Activated CD4-positive, alpha-beta T cell treated with anti-CD3 and anti-CD28 coated beads for 36 hours (primary cell): Measurements from ENCODE around the gene GOLGA6L25. TPM values are rescaled to one million over a fixed set of nuclear protein-coding genes. Genes with fewer than 3 reads are reported as not detected.
"Not testable (repeated sequence)": the region's sequence is repeated elsewhere in the genome, so short reads cannot be mapped to it uniquely, and the experiment has no call there.

Experiments used
- ATAC-seq: fragments of 200-7000 bp; cut with Tn5 transposase; one replicate; pipeline ENCODE4 v1.10.0; 2021; ENCODE audit warnings: mild to moderate bottlenecking, moderate library complexity
- CTCF ChIA-PET: fragments of 350-600 bp; sonication (Branson Sonifier 250); formaldehyde crosslinking; loops from one replicate; lab custom pipeline; 2021; ENCODE audit warnings: antibody characterized with exemption; lab: Charles Lee
- POLR2A ChIA-PET: fragments of 350-600 bp; sonication (Branson Sonifier 250); formaldehyde crosslinking; loops from one replicate; lab custom pipeline; 2021; ENCODE audit warnings: antibody characterized with exemption, inconsistent platforms; lab: Charles Lee
- DNase-seq: peaks from one replicate; pipeline ENCODE4 v3.0.0-alpha.2; 2020
- H3K27ac Mint-ChIP-seq: one replicate; pipeline ENCODE4 v1.8.0; 2021; ENCODE audit warnings: mixed read lengths
- H3K27me3 Mint-ChIP-seq: one replicate; pipeline ENCODE4 v1.8.0; 2021; ENCODE audit warnings: mixed read lengths
- H3K36me3 Mint-ChIP-seq: one replicate; pipeline ENCODE4 v1.8.0; 2021; ENCODE audit warnings: low read depth, mixed read lengths
- H3K4me1 Mint-ChIP-seq: one replicate; pipeline ENCODE4 v1.8.0; 2021; ENCODE audit warnings: mixed read lengths
- H3K4me3 Mint-ChIP-seq: one replicate; pipeline ENCODE4 v1.8.0; 2021; ENCODE audit warnings: mild to moderate bottlenecking, moderate library complexity, mixed read lengths
- H3K9me3 Mint-ChIP-seq: one replicate; pipeline ENCODE4 v1.8.0; 2021; ENCODE audit warnings: low read depth, mixed read lengths
- intact Hi-C, 2 experiments: fragments of 100-400 bp; cut with DNase I in 1 of 2; cut with micrococcal nuclease in 1 of 2; formaldehyde crosslinking; loops; one replicate each; pipeline versions ENCODE4 v1.14.2 to v1.15.1; 2022 to 2024; cut with DNase I, micrococcal nuclease
- total RNA-seq, 2 experiments: library from RNA; stranded (reverse); gene quantifications; one replicate each; pipeline ENCODE4 v1.2.3, GENCODE V29; 2021

GOLGA6L25 gene, protein sequence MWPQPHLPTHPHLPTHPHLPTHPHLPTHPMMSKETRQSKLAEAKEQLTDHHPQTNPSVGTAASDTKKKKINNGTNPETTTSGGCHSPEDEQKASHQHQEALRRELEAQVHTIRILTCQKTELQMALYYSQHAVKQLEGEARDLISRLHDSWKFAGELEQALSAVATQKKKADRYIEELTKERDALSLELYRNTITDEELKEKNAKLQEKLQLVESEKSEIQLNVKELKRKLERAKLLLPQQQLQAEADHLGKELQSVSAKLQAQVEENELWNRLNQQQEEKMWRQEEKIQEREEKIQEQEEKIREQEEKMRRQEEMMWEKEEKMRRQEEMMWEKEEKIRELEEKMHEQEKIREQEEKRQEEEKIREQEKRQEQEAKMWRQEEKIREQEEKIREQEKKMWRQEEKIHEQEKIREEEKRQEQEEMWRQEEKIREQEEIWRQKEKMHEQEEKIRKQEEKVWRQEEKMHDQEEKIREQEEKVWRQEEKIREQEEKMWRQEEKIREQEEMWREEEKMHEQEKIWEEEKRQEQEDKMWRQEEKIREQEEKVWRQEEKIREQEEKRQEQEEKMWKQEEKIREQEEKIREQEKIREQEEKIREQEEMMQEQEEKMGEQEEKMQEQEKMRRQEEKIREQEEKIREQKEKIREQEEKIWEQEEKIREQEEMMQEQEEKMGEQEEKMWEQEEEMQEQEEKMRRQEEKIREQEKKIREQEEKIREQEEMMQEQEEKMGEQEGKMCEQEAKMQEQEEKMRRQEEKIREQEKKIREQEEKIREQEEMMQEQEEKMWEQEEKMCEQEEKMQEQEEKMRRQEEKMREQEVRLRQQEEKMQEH
- not detected for total RNA-seq

DNA sequence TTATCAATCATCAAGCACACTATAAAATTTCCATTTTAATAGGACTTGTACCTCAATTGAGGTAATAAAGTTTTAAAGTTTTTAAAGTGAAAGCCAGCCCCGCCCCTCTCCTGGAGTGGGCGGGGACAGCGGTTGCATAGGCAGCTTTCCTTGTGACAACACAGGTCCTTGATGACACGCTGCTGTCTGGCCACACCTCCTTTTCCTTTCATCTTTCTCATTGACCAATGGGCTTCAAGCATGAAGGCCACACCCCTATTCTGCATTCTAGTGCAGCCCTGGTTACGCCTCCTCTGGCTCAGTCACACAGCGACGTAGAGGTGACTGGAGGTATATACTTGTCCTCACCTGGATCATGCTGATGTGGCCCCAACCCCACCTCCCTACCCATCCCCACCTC is at the start of gene GOLGA6L25:
Gene GOLGA6L25 (plus strand): TSS at position 301 of the 400 bp plus-strand sequence. CDS start 61 bp downstream, at position 362.
- CTCF ChIA-PET, H3K36me3 Mint-ChIP-seq, intact Hi-C loops, H3K4me3 Mint-ChIP-seq, ATAC-seq, H3K9me3 Mint-ChIP-seq, H3K27me3 Mint-ChIP-seq, H3K27ac Mint-ChIP-seq, H3K4me1 Mint-ChIP-seq, POLR2A ChIA-PET, DNase-seq: not testable (repeated sequence)

DNA sequence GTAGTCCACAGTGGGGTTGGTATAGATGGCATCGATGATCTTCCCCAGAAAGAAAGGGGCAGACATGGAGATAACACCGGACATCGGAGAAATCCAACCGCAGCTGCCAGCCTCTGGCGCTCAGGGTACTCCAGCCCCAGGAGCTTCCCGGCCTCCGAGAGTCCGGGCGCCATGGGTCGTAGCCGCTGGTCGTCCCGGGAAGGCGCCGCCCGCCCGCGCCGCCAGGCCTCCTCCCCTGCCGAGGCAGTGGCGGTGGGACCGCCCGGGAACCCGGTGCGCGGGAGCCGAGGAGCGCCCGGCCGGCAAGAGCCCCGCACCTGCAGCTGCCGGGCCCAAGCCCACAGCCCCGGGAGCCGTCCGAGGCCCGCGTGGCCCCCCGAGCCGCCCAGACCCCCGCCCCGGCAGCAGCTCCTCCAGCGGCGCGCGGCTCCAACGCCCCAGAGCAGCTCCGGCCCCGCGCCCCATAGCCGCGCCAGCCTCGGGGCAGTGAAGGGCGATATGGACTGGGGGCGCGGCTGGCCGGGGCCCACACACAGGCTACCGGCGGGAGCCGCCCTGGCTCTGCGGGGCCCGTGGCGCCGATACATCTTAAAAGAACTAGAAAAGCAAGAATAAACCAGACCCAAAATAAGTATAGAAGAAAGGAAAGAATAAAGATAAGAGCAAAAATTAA is 45.0 kb upstream of the GOLGA6L25 start:
- H3K27ac Mint-ChIP-seq, DNase-seq, H3K36me3 Mint-ChIP-seq, H3K4me3 Mint-ChIP-seq, CTCF ChIA-PET, H3K27me3 Mint-ChIP-seq, H3K4me1 Mint-ChIP-seq, ATAC-seq, H3K9me3 Mint-ChIP-seq, intact Hi-C loops, POLR2A ChIA-PET: not testable (repeated sequence)

DNA sequence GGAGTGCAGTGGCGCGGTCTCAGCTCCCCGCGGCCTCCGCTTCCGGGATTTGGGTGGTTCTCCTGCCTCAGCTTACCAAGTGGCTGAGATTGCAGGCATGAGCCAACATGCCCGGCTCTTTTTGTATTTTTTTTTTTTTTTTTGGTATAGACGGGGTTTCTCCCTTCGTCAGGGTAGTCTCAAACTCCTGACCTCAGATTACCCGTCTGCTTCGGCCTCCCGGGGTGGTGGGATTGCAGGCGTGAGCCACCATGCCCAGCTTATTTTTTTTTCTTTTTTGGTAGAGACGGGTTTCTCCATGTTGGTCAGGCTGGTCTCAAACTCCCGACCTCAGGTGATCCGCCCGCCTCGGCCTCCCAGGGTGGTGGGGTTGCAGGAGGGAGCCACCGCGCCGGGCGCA is 39.2 kb upstream of the GOLGA6L25 start:
- H3K27me3 Mint-ChIP-seq, ATAC-seq, intact Hi-C loops, CTCF ChIA-PET, H3K9me3 Mint-ChIP-seq, H3K27ac Mint-ChIP-seq, H3K4me3 Mint-ChIP-seq, DNase-seq, POLR2A ChIA-PET, H3K4me1 Mint-ChIP-seq, H3K36me3 Mint-ChIP-seq: not testable (repeated sequence)

DNA sequence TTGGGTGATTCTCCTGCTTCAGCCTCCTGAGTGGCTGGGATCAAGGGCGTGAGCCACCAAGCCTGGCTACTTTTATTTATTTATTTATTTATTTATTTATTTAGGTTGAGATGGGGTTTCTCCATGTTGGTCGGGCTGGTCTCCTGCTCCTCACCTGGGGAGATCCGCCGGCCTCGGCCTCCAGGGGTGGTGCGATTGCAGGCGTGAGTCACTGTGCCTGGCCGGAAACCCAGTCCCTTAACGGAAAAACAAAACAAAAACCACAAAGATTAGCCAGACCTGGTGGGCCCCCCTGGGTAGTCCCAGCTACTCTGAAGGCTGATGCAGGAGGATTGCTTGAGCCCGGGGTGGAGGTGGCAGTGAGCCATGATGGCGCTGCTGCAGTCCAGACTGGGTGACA is 38.2 kb upstream of the GOLGA6L25 start:
- CTCF ChIA-PET, intact Hi-C loops, H3K4me3 Mint-ChIP-seq, ATAC-seq, DNase-seq, H3K36me3 Mint-ChIP-seq, H3K27me3 Mint-ChIP-seq, H3K9me3 Mint-ChIP-seq, POLR2A ChIA-PET, H3K27ac Mint-ChIP-seq, H3K4me1 Mint-ChIP-seq: not testable (repeated sequence)

DNA sequence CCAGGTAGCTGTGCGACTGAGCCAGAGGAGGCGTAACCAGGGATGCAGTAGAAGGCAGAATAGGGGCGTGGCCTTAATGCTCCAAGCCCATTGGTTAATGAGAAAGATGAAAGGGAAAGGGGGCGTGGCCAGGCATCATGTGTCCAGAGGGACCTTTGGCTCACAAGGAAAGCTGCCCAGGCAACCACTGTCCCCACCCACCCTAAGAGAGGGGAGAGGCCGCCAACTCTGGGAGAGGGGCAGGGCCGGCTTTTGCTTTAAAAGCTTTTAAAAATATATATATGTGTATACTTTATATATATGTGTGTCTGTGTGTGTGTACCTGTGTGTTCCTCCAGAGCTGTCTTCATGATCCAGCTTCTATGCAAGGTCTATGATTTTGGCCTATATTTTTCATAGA is 20.4 kb upstream of the GOLGA6L25 start, which contains the start of gene GOLGA8G:
Gene GOLGA8G (minus strand): TSS at position 18 of the 400 bp plus-strand sequence. CDS start 62 bp downstream, outside the sequence.
- POLR2A ChIA-PET, H3K36me3 Mint-ChIP-seq, H3K27ac Mint-ChIP-seq, H3K4me1 Mint-ChIP-seq, H3K27me3 Mint-ChIP-seq, DNase-seq, H3K9me3 Mint-ChIP-seq, intact Hi-C loops, CTCF ChIA-PET, ATAC-seq, H3K4me3 Mint-ChIP-seq: not testable (repeated sequence)

DNA sequence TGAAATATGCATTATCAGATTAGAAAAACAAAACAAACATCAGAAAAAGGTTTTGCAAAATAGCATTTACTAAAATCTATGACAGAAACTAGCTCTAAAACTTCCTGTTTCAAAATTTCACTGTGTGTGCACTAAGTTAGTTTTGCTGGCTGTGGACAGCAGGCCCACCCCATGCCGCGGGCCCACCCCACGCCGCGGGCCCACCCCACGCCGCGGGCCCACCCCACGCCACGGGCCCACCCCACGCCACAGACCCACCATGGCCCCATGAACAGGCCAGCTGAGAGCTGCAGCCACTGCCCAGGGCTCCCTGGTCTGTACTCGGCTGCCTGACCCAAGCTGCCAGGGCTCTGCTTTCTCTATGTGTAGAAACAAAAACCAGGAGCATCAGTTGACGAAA is 20.0 kb downstream of the GOLGA6L25 start:
- POLR2A ChIA-PET, intact Hi-C loops, H3K36me3 Mint-ChIP-seq, DNase-seq, H3K9me3 Mint-ChIP-seq, ATAC-seq, H3K27me3 Mint-ChIP-seq, CTCF ChIA-PET, H3K27ac Mint-ChIP-seq, H3K4me1 Mint-ChIP-seq, H3K4me3 Mint-ChIP-seq: not testable (repeated sequence)

DNA sequence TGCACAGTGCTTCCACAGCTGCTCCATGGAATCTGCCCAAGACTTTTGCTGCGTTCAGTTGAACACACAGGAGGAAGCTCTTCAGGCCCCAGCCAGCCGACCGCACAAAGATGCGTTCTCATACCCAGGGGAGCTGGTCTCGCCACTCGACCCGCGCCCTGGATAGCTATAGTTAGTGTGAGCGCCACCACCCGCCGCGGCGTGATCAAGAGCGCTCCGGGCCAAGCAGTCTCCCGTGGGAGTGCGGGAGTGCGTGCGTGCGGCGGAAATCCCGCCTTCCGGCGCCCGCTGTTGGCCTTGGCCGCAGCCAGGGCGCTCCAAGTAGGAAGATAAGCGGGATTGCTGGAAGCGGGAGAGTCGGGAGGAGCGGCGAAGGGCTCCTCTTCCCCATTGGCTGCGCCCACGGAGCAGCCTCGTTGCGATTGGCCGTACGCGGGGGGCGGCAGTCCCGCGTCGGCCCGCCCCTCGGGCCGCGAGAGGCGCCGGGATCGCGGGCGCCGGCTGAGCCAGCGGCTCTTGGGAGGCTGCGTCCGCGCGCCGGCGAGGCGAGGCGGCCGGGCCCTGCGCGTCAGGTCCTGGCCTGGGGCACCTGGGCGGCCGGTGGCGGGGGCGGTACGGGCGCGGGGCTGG is 35.7 kb downstream of the GOLGA6L25 start:
- H3K27me3 Mint-ChIP-seq, POLR2A ChIA-PET, H3K4me3 Mint-ChIP-seq: not testable (repeated sequence)

DNA sequence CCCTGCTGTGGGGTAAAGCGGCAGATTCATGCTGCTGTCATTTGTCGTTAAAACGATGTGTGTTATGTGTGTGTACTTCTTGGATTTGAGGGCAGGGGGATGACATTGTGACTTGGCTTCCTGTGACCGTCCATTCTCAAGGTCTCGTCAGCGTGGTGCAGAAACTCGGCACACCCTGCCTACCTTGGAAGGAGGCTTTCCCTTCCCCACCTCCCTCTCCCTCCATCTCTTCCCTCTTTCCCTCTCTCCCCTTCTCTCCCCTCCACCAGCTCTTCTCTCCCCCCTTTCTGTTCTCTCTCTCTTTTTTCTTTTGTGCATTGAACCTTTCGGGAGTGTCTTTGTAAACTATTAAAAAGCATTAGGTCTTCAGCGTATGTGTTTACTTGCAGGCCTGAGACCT is 36.4 kb downstream of the GOLGA6L25 start:
- DNase-seq = peak; percentile 14
- H3K36me3 Mint-ChIP-seq, CTCF ChIA-PET, ATAC-seq, POLR2A ChIA-PET, intact Hi-C loops, H3K4me1 Mint-ChIP-seq, H3K9me3 Mint-ChIP-seq, H3K27me3 Mint-ChIP-seq: not testable (repeated sequence)
- peak overlapping the region; percentile 93 for H3K4me3 Mint-ChIP-seq
- H3K27ac Mint-ChIP-seq = peak overlapping the region; percentile 92

More for the DNA sequence above, 35.7 kb downstream of the GOLGA6L25 start:
- H3K4me1 Mint-ChIP-seq, H3K27ac Mint-ChIP-seq, H3K36me3 Mint-ChIP-seq, DNase-seq, CTCF ChIA-PET, intact Hi-C loops, H3K9me3 Mint-ChIP-seq: not testable (repeated sequence)
- peak; percentile 70 for ATAC-seq

DNA sequence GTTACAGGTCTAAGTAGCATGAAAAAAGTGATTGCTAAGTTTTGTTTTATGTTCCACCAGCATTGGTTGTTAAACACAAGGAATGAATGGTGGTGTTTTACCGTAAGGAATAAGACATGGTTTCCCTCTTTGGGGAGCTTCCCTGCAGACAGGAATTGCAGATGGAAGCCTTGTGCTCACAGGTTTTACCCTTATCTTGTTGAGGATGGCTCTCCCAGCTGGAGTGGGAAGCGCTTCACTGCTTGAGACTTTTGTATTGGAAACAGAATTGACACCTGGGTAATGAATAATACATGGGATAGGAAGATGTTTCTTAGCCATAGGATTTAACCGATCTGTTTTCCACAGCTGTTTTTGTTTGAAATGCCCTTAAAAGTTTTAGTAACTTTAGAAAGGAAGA is 39.0 kb downstream of the GOLGA6L25 start:
- CTCF ChIA-PET, intact Hi-C loops, H3K27ac Mint-ChIP-seq, DNase-seq, H3K4me1 Mint-ChIP-seq, H3K9me3 Mint-ChIP-seq, H3K36me3 Mint-ChIP-seq, H3K27me3 Mint-ChIP-seq, H3K4me3 Mint-ChIP-seq, ATAC-seq, POLR2A ChIA-PET: not testable (repeated sequence)

DNA sequence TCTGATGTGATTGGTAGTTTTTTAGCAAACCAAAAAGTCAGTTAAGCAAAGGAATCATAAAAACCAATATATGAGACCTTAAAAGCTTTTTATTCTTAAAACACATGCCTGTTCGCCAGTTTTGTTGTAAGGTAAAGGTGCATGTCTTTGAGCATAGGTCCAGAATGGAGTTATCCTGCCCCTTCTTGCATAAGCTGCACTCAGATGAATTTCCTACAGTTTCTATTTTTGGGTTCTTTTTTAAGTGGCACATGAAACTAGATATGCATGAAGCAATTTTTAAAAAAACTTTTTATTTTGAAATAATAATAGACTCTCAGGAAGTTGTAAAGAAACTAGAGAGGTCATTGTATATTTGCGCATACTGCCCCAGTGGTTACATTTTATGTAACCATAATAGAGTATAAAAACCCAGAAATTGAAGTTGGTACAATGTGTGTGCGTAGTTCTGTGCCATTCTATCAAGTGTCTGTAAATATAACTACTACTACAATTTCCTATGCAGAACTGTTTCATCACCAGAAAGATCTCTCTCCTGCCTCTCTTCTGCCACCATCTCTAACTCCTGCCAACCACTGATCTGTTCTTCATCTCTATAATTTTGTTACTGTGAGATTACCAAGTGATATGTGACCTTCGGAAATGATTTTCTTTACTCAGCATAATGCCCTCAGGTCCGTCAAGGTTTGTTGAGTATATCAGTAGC is 40.2 kb downstream of the GOLGA6L25 start:
- not testable (repeated sequence) for H3K4me3 Mint-ChIP-seq, ATAC-seq

DNA sequence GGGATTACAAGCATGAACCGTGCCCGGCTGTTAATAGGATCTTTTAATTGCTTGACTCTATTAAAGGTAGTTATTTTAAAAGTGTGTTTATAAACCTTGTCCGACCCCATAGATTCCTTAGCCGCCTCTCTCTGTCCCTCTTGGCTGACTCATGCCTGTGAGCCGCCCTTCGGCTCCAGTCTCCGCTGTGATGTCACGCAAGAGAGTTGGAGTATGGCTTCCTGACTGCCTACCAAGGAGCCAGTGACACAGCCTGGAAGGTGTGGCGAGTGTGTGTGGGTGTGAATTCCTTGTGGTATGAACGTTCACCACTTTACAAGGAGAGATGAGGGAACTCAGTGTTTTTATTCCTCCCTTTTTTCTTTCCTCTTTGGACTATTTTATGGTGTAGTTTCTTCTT is 44.1 kb downstream of the GOLGA6L25 start:
- ATAC-seq, intact Hi-C loops, H3K4me1 Mint-ChIP-seq, DNase-seq, CTCF ChIA-PET, H3K36me3 Mint-ChIP-seq, POLR2A ChIA-PET, H3K27ac Mint-ChIP-seq, H3K27me3 Mint-ChIP-seq, H3K9me3 Mint-ChIP-seq, H3K4me3 Mint-ChIP-seq: not testable (repeated sequence)

More for the DNA sequence above, 40.2 kb downstream of the GOLGA6L25 start:
- H3K36me3 Mint-ChIP-seq, CTCF ChIA-PET, H3K9me3 Mint-ChIP-seq, H3K27me3 Mint-ChIP-seq, H3K27ac Mint-ChIP-seq, intact Hi-C loops, POLR2A ChIA-PET, H3K4me1 Mint-ChIP-seq, DNase-seq: not testable (repeated sequence)
